LNCaP clone FGC (cell line): Measurements from ENCODE around the gene TOPORS.

Source experiments
- DNase-seq: peaks from one replicate; pipeline ENCODE4 v3.0.0-alpha.2; 2011; ENCODE audit warnings: low read depth
- H3K4me3 ChIP-seq: 2 replicates; pipeline ENCODE4 v1.5.1; 2011; ENCODE audit warnings: mild to moderate bottlenecking, low read depth, low read length, control low read depth
- TF ChIP-seq, protein P1 (sequence below): IDR thresholded peaks from 2 replicates; pipeline ENCODE4 v1.5.1; 2012; ENCODE audit warnings: mild to moderate bottlenecking; ENCODE audit not compliant: control insufficient read depth, insufficient read depth; ENCODE audit errors: extremely low read depth

Gene TOPORS

GRCh38 chr9:32577316-32577715, 24.9 kb upstream of the TOPORS start:
- H3K4me3 ChIP-seq, result no peak overlapping the region
- DNase-seq, result no peak
- TF ChIP-seq, protein P1, sequence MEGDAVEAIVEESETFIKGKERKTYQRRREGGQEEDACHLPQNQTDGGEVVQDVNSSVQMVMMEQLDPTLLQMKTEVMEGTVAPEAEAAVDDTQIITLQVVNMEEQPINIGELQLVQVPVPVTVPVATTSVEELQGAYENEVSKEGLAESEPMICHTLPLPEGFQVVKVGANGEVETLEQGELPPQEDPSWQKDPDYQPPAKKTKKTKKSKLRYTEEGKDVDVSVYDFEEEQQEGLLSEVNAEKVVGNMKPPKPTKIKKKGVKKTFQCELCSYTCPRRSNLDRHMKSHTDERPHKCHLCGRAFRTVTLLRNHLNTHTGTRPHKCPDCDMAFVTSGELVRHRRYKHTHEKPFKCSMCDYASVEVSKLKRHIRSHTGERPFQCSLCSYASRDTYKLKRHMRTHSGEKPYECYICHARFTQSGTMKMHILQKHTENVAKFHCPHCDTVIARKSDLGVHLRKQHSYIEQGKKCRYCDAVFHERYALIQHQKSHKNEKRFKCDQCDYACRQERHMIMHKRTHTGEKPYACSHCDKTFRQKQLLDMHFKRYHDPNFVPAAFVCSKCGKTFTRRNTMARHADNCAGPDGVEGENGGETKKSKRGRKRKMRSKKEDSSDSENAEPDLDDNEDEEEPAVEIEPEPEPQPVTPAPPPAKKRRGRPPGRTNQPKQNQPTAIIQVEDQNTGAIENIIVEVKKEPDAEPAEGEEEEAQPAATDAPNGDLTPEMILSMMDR, result no peak

DNA sequence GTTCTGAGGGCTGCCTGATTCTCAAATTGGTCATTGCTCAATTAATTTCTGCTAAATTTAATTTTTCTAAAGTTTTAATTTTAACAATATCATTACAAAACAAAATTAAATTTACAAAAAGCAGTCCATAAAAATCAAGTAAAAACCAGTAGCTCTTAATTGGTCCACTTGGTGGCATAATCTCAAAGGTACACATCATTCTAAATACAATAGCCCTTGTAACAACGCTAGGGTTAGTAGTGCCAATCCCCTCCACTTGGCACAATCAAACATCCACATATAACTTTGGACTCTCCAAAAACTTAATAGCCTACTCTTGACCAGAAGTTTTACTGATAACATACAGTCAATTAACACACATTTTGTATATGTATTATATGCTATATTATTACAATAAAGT, 22.5 kb upstream of the TOPORS start:
- TF ChIP-seq, protein P1, result no peak
- DNase-seq, result no peak
- H3K4me3 ChIP-seq, result no peak overlapping the region

DNA sequence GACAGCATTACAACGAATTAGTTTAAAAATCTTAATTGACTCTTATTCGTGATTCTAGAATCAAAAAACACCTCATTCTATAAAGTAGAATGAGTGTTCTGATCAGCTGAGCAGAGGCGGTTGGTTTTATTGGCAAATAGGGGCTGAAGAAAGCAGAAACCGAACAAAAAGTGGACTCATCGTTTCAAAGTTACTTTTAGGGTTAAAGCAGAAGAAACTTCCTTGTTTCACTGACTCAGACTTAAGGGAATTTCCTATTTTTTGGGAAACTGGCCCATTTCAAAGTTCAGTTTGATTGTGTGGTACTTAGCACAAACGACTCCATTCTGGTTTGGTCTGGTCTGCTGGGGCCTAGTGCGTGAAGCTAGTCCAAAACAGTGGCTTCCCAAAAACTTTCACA, 21.4 kb upstream of the TOPORS start:
- H3K4me3 ChIP-seq, result peak overlapping the region; percentile 99
- TF ChIP-seq, protein P1, result no peak
- no peak for DNase-seq

GRCh38 chr9:32572900-32573523, 20.6 kb upstream of the TOPORS start, which contains the start of gene NDUFB6:
Gene NDUFB6 (minus strand): TSS chr9:32573159. CDS start chr9:32573060, 99 bp downstream.
- TF ChIP-seq, protein P1, result no peak
- DNase-seq, result peak; percentile 83
- peak within 1 kb of the TSS; percentile 99 for H3K4me3 ChIP-seq

DNA sequence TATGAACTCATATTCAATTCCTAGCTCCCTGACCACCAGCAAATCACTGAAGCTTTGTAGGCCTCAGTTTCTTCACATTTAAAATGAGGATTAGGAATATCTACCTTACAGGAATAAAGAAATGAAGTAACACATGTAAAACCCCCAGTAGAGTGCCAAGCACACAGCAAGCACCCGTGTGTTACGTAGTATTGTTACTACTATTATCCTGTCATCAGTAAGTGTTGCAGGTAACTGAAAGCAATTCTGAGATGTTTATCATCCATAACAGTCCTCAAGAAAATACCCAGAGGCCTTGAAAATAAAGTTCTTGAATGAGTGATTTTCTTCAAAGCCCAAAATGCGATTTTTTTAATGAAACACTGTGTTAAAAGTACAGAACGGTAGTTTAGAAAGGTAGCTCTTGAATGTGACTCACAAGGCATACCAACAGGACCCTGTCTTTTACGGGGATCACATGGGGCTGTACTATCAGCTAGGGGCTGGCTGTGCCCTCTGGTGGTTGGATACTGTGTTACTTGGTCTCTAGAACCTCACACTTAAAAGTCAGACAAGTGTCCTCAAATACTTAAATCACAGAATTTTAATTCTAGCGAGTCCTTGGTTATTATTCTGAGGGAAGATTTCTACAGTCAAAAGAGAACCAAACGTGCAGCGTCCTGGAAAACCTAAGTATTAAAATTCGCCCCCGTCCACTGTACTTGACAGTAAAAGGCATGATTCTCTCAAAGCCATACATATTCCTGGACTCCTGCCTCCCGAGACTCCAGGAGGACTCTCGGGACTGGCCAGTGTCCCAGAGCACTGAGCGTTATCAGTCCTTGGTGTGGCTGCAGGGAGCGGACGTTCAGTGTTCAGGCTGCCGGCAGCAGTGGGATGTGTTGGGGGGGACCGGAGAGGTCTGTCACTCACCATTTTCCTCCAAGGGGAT, 19.8 kb upstream of the TOPORS start:
- H3K4me3 ChIP-seq, result peak overlapping the region; percentile 99
- TF ChIP-seq, protein P1, result peak; percentile 72
- DNase-seq, result no peak

- no peak for DNase-seq
- TF ChIP-seq, protein P1, result no peak
- H3K4me3 ChIP-seq, result no peak overlapping the region
These were observed 17.9 kb upstream of the TOPORS start for GRCh38 chr9:32570262-32570661.
